ENCODE data around the gene MYPOP. TPM values are rescaled to one million over a fixed set of nuclear protein-coding genes. Genes with fewer than 3 reads are reported as not detected.

Gene MYPOP
- total and polyA plus RNA-seq, 4 donors: 0.70 to 3.0 (median 1.3) TPM

DNA sequence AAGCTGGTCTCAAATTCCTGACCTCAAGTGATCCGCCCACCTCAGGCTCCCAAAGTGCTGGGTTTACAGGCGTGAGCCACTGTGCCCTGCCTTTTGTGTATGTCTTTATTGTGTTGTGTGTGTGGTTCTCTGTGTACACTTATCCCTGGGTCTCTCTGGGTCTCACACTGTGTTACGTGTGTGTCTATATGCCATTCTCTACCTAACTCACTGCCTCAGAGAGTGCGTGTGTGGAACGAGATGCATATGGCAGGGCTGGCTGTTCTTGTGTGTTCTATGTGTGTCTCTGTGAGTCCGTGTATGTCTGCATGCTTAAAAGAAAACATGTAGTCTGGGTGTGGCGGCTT is 27.8 kb downstream of the MYPOP start:
- H3K9me3 ChIP-seq (ENCODE audit: control insufficient read depth in 4 of 4, low read length in 3 of 4): no peaks in the 10 kb centered on the region
- H3K36me3 ChIP-seq (ENCODE audit: control insufficient read depth in 4 of 4, insufficient read depth in 3 of 4, low read depth in 1 of 4, low read length in 3 of 4): peaks cover 0 to 4% (median 1%) of the 10 kb centered on the region in 4 donors
- peak overlapping the region; percentile 89 to 94 for H3K27ac ChIP-seq (ENCODE audit: low read depth in 1 of 2, low read length in 2 of 2)
- 55% methylated on average over 7 of the region's 7 CpGs for WGBS
- no peak overlapping the region for H3K4me3 ChIP-seq (ENCODE audit: low read depth in 1 of 3, low read length in 3 of 3)
- H3K27me3 ChIP-seq (ENCODE audit: control insufficient read depth in 4 of 4, insufficient read depth in 4 of 4, low read length in 3 of 4): no peaks in the 10 kb centered on the region
- no peak for DNase-seq (ENCODE audit: low spot score)
- peaks cover 14 to 74% (median 40%) of the 10 kb centered on the region in 4 donors for H3K4me1 ChIP-seq (ENCODE audit: control insufficient read depth in 4 of 4, insufficient read depth in 4 of 4, low read length in 3 of 4)
- peak overlapping the region in 1 of 2 donors; percentile 80 for H3K9ac ChIP-seq (ENCODE audit: low read depth in 1 of 2, low read length in 2 of 2)
- no peak for TF ChIP-seq YY1 (IDR thresholded peaks at IDR 0.05)
- TF ChIP-seq, protein P1, sequence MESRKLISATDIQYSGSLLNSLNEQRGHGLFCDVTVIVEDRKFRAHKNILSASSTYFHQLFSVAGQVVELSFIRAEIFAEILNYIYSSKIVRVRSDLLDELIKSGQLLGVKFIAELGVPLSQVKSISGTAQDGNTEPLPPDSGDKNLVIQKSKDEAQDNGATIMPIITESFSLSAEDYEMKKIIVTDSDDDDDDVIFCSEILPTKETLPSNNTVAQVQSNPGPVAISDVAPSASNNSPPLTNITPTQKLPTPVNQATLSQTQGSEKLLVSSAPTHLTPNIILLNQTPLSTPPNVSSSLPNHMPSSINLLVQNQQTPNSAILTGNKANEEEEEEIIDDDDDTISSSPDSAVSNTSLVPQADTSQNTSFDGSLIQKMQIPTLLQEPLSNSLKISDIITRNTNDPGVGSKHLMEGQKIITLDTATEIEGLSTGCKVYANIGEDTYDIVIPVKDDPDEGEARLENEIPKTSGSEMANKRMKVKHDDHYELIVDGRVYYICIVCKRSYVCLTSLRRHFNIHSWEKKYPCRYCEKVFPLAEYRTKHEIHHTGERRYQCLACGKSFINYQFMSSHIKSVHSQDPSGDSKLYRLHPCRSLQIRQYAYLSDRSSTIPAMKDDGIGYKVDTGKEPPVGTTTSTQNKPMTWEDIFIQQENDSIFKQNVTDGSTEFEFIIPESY (IDR thresholded peaks at IDR 0.05): no peak

DNA sequence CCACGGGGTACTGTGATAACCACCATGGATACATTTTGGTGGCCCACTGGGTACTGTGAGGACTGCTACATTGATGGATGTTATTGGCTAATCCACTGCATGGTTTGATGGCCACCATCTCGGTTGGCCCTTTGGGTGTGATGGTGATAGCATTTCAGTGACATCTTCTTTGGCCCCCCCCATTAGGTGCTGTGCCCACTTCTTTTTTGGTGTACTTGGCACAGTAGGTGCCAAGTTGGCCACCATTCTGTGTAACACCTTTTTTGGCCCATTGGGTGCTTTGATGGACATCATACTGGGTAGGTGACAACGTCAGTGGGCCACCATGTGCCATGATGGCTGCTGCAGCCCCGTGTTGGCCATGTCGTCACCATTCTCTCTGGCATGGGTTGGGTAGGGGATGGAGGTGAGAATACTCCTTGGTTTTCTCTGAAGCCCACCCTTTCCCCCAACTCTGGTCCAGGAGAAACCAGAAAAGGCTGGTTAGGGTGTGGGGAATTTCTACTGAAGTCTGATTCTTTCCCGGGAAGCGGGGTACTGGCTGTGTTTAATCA is 29.1 kb downstream of the MYPOP start:
- H3K4me1 ChIP-seq (ENCODE audit: control insufficient read depth in 4 of 4, insufficient read depth in 4 of 4, low read length in 3 of 4): peaks cover 20 to 73% (median 42%) of the 10 kb centered on the region in 4 donors
- H3K9me3 ChIP-seq (ENCODE audit: control insufficient read depth in 4 of 4, low read length in 3 of 4): no peaks in the 10 kb centered on the region
- no peak for DNase-seq (ENCODE audit: low spot score)
- H3K4me3 ChIP-seq (ENCODE audit: low read depth in 1 of 3, low read length in 3 of 3): no peak overlapping the region
- H3K27me3 ChIP-seq (ENCODE audit: control insufficient read depth in 4 of 4, insufficient read depth in 4 of 4, low read length in 3 of 4): no peaks in the 10 kb centered on the region
- no peak overlapping the region for H3K9ac ChIP-seq (ENCODE audit: low read depth in 1 of 2, low read length in 2 of 2)
- H3K27ac ChIP-seq (ENCODE audit: low read depth in 1 of 2, low read length in 2 of 2): peak overlapping the region; percentile 89 to 94
- peaks cover 0 to 4% (median 1%) of the 10 kb centered on the region in 4 donors for H3K36me3 ChIP-seq (ENCODE audit: control insufficient read depth in 4 of 4, insufficient read depth in 3 of 4, low read depth in 1 of 4, low read length in 3 of 4)
- 55% methylated on average over 7 of the region's 7 CpGs for WGBS
- TF ChIP-seq JUND (IDR thresholded peaks at IDR 0.05): no peak
- TF ChIP-seq, protein P2, sequence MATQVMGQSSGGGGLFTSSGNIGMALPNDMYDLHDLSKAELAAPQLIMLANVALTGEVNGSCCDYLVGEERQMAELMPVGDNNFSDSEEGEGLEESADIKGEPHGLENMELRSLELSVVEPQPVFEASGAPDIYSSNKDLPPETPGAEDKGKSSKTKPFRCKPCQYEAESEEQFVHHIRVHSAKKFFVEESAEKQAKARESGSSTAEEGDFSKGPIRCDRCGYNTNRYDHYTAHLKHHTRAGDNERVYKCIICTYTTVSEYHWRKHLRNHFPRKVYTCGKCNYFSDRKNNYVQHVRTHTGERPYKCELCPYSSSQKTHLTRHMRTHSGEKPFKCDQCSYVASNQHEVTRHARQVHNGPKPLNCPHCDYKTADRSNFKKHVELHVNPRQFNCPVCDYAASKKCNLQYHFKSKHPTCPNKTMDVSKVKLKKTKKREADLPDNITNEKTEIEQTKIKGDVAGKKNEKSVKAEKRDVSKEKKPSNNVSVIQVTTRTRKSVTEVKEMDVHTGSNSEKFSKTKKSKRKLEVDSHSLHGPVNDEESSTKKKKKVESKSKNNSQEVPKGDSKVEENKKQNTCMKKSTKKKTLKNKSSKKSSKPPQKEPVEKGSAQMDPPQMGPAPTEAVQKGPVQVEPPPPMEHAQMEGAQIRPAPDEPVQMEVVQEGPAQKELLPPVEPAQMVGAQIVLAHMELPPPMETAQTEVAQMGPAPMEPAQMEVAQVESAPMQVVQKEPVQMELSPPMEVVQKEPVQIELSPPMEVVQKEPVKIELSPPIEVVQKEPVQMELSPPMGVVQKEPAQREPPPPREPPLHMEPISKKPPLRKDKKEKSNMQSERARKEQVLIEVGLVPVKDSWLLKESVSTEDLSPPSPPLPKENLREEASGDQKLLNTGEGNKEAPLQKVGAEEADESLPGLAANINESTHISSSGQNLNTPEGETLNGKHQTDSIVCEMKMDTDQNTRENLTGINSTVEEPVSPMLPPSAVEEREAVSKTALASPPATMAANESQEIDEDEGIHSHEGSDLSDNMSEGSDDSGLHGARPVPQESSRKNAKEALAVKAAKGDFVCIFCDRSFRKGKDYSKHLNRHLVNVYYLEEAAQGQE (IDR thresholded peaks at IDR 0.05): no peak
- no peak for TF ChIP-seq HNF4G (IDR thresholded peaks at IDR 0.05)
- TF ChIP-seq FOXA1 (IDR thresholded peaks at IDR 0.05): no peak
- TF ChIP-seq TAF1 (conservative IDR thresholded peaks at IDR 0.05): no peak
- TF ChIP-seq, protein P3, sequence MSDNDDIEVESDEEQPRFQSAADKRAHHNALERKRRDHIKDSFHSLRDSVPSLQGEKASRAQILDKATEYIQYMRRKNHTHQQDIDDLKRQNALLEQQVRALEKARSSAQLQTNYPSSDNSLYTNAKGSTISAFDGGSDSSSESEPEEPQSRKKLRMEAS (IDR thresholded peaks at IDR 0.05): no peak
- TF ChIP-seq, protein P4, sequence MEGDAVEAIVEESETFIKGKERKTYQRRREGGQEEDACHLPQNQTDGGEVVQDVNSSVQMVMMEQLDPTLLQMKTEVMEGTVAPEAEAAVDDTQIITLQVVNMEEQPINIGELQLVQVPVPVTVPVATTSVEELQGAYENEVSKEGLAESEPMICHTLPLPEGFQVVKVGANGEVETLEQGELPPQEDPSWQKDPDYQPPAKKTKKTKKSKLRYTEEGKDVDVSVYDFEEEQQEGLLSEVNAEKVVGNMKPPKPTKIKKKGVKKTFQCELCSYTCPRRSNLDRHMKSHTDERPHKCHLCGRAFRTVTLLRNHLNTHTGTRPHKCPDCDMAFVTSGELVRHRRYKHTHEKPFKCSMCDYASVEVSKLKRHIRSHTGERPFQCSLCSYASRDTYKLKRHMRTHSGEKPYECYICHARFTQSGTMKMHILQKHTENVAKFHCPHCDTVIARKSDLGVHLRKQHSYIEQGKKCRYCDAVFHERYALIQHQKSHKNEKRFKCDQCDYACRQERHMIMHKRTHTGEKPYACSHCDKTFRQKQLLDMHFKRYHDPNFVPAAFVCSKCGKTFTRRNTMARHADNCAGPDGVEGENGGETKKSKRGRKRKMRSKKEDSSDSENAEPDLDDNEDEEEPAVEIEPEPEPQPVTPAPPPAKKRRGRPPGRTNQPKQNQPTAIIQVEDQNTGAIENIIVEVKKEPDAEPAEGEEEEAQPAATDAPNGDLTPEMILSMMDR (IDR thresholded peaks at IDR 0.05; ENCODE audit: low read depth, low read length, missing input control): no peak
- no peak for TF ChIP-seq HNF4A (conservative IDR thresholded peaks at IDR 0.05)
